ENCODE data around the gene SPACA9. TPM values are rescaled to one million over a fixed set of nuclear protein-coding genes. Genes with fewer than 3 reads are reported as not detected.

The SPACA9 gene
- polyA plus RNA-seq (ENCODE audit: low read depth in 6 of 6), result 1 to 10 TPM; 1.9 to 5.8 (median 3.5) TPM

DNA sequence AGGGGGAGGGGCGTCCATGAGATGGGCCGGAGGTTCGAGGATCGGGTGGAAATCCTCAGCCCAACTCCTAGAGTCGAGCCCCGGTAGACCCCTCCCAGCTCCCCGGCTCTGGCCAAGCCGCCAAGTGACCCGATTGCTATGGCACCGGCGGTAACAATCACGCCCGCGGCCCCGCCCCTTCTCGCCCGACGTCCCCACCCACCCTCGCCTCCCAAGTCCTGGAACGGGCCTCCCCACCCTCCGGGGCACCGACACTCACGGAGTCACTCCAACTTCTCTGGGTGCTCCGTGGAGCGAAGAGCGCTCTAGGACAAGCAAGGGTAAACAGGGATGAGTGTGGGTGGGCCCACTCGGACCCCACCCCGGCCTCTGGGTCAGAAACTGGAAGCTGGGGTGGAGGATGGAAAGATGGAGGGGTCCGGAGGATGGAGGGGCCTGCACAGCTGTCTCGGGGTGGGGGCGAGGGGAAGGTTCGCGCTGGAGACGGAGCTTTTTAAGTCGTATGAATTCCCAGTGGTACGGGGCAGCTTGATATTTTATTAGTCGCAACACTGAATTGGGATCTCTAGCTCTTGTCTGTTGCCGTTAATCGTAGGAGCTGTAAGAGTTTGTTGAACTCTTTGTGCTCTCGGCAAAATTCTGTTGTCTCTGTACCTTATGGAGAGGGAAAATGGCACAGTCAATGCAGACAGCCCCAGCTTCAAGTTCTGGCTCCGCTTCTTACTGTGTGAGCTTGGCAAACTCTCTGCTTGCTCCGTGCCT lies at the start of gene SPACA9:
SPACA9 (plus strand) TSS at position 204 of the 762 bp plus-strand sequence. CDS start 5,050 bp downstream, outside the sequence.
- DNase-seq, result no peak
- peaks cover 17 to 21% (median 18%) of the 10 kb centered on the region in 3 donors for H3K4me1 Mint-ChIP-seq
- peak; percentile 33 to 36 for ATAC-seq (ENCODE audit: low read depth in 2 of 2)
- peak within 1 kb of the TSS; percentile 85 to 96 (median 88) for H3K27ac Mint-ChIP-seq
- no peaks in the 10 kb centered on the region for H3K9me3 Mint-ChIP-seq
- H3K27me3 Mint-ChIP-seq, result no peaks in the 10 kb centered on the region
- peak within 1 kb of the TSS; percentile 80 to 94 (median 87) for H3K4me3 Mint-ChIP-seq
- no peaks in the 10 kb centered on the region for H3K36me3 Mint-ChIP-seq

DNA sequence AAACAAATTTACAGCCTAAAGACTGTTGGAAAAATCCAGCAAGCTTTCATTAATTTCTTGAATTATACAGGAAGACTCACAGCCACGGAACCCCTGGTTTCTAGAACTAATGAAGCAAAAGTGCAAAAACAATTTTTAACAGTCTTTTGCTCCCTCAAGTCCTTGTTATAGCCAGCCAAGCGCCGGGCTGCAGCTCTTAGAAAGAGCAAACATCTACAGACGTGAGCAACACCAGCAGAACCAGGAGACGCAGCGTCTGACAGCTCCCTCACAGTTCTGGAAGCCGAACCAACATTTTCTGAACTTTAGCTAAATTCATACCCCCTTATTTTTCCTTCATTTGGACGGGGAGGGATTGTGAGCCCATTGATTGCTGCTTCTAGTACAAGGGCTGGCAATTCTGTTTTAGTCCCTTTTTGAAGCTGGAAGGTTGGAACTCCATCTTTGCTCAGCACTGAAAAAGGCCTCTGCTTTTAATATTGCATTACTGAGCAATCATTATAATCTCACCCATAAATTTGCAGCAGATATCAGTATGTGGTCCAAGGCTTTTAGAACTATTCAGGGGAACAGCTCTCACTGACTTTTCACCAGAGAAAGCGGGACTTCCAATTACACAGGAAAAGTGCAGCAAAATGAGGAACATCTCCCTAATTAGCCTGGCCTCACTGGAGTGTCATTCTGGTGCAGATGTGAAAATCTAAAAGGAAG lies 46.4 kb upstream of the SPACA9 start:
- no peak for ATAC-seq (ENCODE audit: low read depth in 2 of 2)
- Mint-ChIP-seq H3K27me3 (no peaks in the 10 kb centered on the region), H3K4me3 (no peak overlapping the region), H3K4me1 (no peaks in the 10 kb centered on the region), H3K27ac (no peak overlapping the region), H3K9me3 (no peaks in the 10 kb centered on the region), H3K36me3 (no peaks in the 10 kb centered on the region)
- DNase-seq, result no peak

DNA sequence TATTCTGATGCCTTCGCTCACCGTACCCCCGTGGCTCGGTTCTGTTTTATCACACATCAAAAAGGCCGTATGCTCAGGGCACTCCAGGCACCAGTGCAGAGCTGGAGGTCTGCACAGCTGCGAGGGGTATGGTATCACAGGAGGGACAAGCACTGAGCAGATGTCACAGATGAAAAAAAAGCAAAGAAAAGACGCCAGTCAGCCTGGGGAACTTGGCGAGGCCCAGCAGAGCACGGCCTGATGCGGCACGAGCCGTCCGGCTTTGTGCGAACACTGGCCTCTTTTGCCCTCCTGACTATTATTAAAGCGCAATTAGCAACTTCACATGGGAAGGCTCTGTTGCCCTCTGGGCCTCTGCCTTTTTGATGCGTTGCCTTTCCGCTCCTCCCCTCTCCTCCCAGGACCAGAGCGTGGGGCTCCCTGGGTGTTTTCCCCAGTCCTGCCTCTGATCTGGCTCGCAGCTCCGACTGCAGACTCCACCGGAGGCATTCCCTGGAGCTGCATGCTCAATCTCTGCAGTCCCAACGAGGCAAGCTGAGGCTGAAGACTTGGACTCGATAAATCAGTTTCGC lies 45.1 kb upstream of the SPACA9 start:
- Mint-ChIP-seq H3K4me1 (no peaks in the 10 kb centered on the region), H3K4me3 (no peak overlapping the region)
- ATAC-seq (ENCODE audit: low read depth in 2 of 2), result no peak

GRCh38 chr9:132834343-132834742 lies 44.4 kb upstream of the SPACA9 start:
- Mint-ChIP-seq H3K4me3 (no peak overlapping the region), H3K27me3 (no peaks in the 10 kb centered on the region), H3K27ac (no peak overlapping the region), H3K4me1 (no peaks in the 10 kb centered on the region), H3K9me3 (no peaks in the 10 kb centered on the region), H3K36me3 (no peaks in the 10 kb centered on the region)
- DNase-seq (no peak), ATAC-seq (ENCODE audit: low read depth in 2 of 2) (no peak)

More for the DNA sequence above, 45.1 kb upstream of the SPACA9 start:
- Mint-ChIP-seq H3K27ac (no peak overlapping the region), H3K27me3 (no peaks in the 10 kb centered on the region), H3K9me3 (no peaks in the 10 kb centered on the region), H3K36me3 (no peaks in the 10 kb centered on the region)
- no peak for DNase-seq

GRCh38 chr9:132837501-132838286 lies 41.0 kb upstream of the SPACA9 start:
- no peaks in the 10 kb centered on the region for H3K36me3 Mint-ChIP-seq
- no peaks in the 10 kb centered on the region for H3K4me1 Mint-ChIP-seq
- H3K27me3 Mint-ChIP-seq, result no peaks in the 10 kb centered on the region
- H3K4me3 Mint-ChIP-seq, result peak overlapping the region in 1 of 8 donors; percentile 54
- no peaks in the 10 kb centered on the region for H3K9me3 Mint-ChIP-seq
- ATAC-seq (ENCODE audit: low read depth in 2 of 2) (no peak), DNase-seq (no peak)
- H3K27ac Mint-ChIP-seq, result no peak overlapping the region

DNA sequence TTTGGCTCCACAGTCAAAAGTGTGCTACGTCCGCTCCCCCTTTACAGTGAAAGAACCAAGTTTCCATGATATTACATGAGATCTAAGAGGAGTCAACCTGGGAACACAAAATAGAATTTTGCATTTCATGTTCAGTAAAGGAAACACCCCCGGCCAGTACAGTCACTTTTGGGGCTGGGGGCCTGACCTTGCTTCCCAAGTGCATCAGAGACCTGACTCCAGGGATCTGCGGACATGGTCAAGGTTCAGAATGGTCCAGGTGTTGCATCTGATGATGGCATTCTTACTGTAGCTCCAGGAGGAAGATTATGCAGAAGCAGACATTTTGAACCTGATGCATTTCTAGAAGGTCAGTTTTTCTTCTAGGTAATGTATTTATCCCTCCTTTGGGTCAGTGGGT lies 40.4 kb upstream of the SPACA9 start:
- Mint-ChIP-seq H3K4me1 (no peaks in the 10 kb centered on the region), H3K27me3 (no peaks in the 10 kb centered on the region), H3K9me3 (no peaks in the 10 kb centered on the region), H3K36me3 (no peaks in the 10 kb centered on the region), H3K4me3 (no peak overlapping the region), H3K27ac (no peak overlapping the region)
- no peak for DNase-seq
- no peak for ATAC-seq (ENCODE audit: low read depth in 2 of 2)

DNA sequence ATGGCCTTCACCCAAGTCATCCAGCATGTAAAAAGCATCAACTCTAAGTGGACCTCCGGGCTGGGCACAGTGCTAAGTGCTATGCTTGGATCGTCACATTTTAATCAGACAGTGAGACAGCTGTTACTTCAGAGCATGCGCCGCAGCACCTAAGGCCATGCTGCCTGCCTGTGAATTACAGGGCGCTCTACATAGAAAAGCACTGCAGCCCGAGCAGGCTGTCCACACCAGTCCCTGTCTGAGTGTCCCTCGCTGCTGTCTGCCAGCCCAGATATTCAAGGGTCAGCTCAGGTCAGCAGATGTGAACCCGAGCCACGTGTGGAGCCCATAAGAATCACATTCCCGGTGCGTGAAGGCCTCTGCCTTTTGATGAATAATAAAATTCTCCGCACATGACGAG lies 37.7 kb upstream of the SPACA9 start:
- Mint-ChIP-seq H3K9me3 (no peaks in the 10 kb centered on the region), H3K36me3 (no peaks in the 10 kb centered on the region), H3K4me3 (no peak overlapping the region), H3K4me1 (no peaks in the 10 kb centered on the region), H3K27ac (no peak overlapping the region), H3K27me3 (no peaks in the 10 kb centered on the region)
- ATAC-seq (ENCODE audit: low read depth in 2 of 2) (no peak), DNase-seq (no peak)

GRCh38 chr9:132842124-132843044 lies 36.3 kb upstream of the SPACA9 start:
- Mint-ChIP-seq H3K27me3 (no peaks in the 10 kb centered on the region), H3K4me3 (no peak overlapping the region), H3K27ac (peak overlapping the region in 2 of 6 donors; percentile 25 to 34), H3K4me1 (peaks cover 0 to under 1% (median 0%) of the 10 kb centered on the region in 3 donors), H3K9me3 (no peaks in the 10 kb centered on the region), H3K36me3 (no peaks in the 10 kb centered on the region)
- no peak for ATAC-seq (ENCODE audit: low read depth in 2 of 2)
- no peak for DNase-seq

DNA sequence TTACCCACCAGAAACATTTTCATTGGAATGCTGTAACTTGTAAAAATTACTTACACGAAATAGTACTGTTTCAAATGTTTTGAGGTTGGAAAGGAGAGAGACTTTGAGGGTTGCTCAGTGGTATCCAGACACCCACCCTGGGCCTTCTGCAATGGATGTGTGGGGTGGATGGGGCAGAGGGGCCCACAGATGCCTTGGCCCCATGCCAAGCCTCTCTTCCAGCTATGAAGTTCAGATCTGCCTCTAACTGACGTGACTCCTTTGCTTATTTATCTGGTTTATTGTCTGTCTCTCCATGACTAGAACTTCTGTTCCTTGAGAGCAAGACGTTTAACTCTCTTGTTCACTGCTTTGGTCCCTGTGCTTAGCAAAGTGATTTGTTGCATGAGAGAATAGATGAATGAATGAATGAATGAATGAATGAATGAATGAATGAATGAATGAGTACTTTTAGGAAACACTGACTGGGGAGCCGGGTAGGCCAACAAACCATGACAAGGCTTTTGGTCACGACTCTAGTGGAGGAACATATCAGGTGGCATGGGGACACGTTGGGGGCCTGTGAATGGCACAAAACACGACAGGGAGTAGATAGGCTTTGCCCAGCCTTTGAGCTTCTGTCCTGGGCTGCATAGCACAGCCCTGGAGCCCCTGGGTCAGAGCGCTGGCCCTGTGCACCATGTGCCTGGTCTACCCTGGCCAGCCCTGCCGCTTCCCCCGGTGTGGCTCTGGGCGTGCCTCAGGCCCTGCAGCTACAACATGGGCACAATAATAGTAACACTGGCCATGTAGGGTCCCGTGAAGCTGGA lies 32.4 kb upstream of the SPACA9 start:
- DNase-seq, result no peak
- peak overlapping the region in 1 of 6 donors; percentile 3 for H3K27ac Mint-ChIP-seq
- ATAC-seq (ENCODE audit: low read depth in 2 of 2), result no peak

DNA sequence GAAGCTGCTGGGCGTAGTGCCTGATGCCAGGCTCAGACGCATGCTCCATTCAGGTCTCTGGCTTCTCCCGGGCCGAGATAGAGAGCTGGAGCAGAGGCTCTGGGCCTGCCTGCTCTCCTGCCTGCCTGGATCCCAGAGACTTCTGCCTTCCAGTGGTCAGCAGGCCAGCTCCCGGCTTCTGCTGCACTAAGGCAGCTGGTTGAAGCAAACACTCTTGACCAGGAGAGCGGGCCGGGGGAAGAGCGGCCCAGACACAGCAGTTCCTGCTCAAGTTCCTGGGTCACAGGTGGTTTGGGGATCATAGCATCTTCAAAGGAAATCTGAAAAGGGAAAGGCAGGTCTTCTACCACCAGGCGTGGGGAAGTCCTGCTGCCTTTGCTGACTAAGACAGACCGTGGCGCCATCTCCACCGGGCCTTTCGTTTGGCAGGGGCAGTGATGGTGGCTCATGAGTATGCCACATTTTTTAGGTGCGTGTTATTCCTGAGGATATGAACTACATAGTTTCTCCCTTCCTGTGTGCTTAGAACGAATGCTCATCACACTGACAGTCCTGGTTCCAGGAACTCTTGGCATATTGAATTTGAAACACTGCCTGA lies 31.7 kb upstream of the SPACA9 start:
- ATAC-seq (ENCODE audit: low read depth in 2 of 2) (no peak), DNase-seq (no peak)
- Mint-ChIP-seq H3K36me3 (no peaks in the 10 kb centered on the region), H3K9me3 (no peaks in the 10 kb centered on the region), H3K4me1 (peaks cover 0 to 18% (median 0%) of the 10 kb centered on the region in 3 donors), H3K27ac (peak overlapping the region in 1 of 6 donors; percentile 88), H3K27me3 (peaks cover 0 to 5% (median 0%) of the 10 kb centered on the region in 3 donors), H3K4me3 (peak overlapping the region in 1 of 8 donors; percentile 5)

More for the DNA sequence above, 32.4 kb upstream of the SPACA9 start:
- no peaks in the 10 kb centered on the region for H3K9me3 Mint-ChIP-seq
- H3K4me3 Mint-ChIP-seq, result no peak overlapping the region
- H3K27me3 Mint-ChIP-seq, result no peaks in the 10 kb centered on the region
- H3K36me3 Mint-ChIP-seq, result no peaks in the 10 kb centered on the region
- peaks cover 0 to 18% (median 0%) of the 10 kb centered on the region in 3 donors for H3K4me1 Mint-ChIP-seq

DNA sequence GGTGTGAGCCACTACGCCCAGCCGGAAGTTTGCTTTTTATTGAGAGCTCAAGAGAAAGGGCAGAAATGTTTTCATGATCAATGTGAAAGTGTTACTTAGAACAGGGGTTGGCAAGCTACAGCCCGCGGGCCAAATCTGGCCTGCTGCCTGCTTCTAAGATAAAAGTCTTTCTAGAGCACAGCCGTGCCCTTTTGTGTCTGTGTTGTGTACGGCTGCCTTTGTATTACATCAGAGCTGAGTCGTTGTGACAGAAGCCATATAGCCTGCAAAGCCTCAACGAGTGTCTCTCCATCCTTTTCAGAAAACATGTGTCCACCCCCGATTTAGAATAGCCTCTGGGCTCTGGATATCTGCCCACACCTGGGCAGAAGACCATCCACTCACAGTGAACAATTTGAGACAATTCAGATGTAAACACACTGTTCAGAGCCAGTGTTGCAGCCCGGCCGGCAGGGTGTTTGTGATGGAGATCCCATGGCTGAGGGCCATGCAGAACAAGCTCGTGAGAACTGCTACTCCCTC lies 29.5 kb upstream of the SPACA9 start:
- H3K27me3 Mint-ChIP-seq, result peaks cover 0 to 6% (median 0%) of the 10 kb centered on the region in 3 donors
- DNase-seq (no peak), ATAC-seq (ENCODE audit: low read depth in 2 of 2) (no peak)
- H3K4me3 Mint-ChIP-seq, result peak overlapping the region in 2 of 8 donors; percentile 2 to 68
- H3K9me3 Mint-ChIP-seq, result no peaks in the 10 kb centered on the region
- no peaks in the 10 kb centered on the region for H3K36me3 Mint-ChIP-seq
- peak overlapping the region in 2 of 6 donors; percentile 30 to 32 for H3K27ac Mint-ChIP-seq
- H3K4me1 Mint-ChIP-seq, result peaks cover under 1 to 23% (median under 1%) of the 10 kb centered on the region in 3 donors

Data from naive B cell (primary cell).